IMR-90 (cell line): ENCODE results near the gene ZFP90.
A peak's percentile ranks its signal among the peaks of the same experiment; 100 is the strongest.

Experiments used
- CEBPB ChIP-seq: IDR thresholded peaks from 2 replicates; pipeline ENCODE4 v1.6.1; 2012; ENCODE audit warnings: low read depth, low read length, improper control_type of control experiment
- MAFK ChIP-seq: IDR thresholded peaks from 2 replicates; pipeline ENCODE4 v1.6.1; 2012; ENCODE audit warnings: low read depth, low read length, improper control_type of control experiment
- POLR2A ChIP-seq: IDR thresholded peaks from 2 replicates; pipeline ENCODE4 v1.6.1; 2012; ENCODE audit warnings: mild to moderate bottlenecking, low read depth, low read length
- RAD21 ChIP-seq: IDR thresholded peaks from 2 replicates; pipeline ENCODE4 v1.6.1; 2012; ENCODE audit warnings: low read length, improper control_type of control experiment
- RFX5 ChIP-seq: IDR thresholded peaks from 2 replicates; pipeline ENCODE4 v1.8.0; 2012; ENCODE audit warnings: low read depth, mild to moderate bottlenecking, low read length, moderate library complexity
- SMC3 ChIP-seq: fragments of 150-350 bp; IDR thresholded peaks from 2 replicates; pipeline ENCODE4 v1.6.1; 2016; ENCODE audit warnings: low read depth, mild to moderate bottlenecking, antibody characterized with exemption, low read length, moderate library complexity
- TF ChIP-seq, protein P1 (sequence below): conservative IDR thresholded peaks from 2 replicates; pipeline ENCODE4 v1.5.1; 2012; ENCODE audit warnings: mild to moderate bottlenecking, low read depth, low read length, improper control_type of control experiment

DNA sequence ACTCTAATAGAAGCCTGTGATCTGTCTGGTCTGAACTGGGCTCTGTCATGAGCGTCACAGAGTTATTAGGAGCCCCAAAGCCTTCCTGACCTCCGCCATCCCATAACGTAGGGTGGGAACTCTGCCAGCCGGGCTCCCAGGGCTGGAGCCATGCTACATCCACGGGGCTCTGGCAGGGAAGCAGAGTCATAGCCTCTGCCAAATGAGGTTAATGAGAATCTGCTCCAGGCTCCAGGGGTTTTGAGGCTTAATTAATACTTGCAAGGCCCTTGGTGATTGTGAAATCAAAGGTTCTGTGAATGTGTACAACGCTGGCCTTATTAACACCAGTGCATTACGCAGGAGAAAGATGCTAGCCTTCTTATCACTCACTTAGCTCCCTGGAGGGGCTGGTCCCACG is 42.4 kb upstream of the ZFP90 start:
- TF ChIP-seq, protein P1, sequence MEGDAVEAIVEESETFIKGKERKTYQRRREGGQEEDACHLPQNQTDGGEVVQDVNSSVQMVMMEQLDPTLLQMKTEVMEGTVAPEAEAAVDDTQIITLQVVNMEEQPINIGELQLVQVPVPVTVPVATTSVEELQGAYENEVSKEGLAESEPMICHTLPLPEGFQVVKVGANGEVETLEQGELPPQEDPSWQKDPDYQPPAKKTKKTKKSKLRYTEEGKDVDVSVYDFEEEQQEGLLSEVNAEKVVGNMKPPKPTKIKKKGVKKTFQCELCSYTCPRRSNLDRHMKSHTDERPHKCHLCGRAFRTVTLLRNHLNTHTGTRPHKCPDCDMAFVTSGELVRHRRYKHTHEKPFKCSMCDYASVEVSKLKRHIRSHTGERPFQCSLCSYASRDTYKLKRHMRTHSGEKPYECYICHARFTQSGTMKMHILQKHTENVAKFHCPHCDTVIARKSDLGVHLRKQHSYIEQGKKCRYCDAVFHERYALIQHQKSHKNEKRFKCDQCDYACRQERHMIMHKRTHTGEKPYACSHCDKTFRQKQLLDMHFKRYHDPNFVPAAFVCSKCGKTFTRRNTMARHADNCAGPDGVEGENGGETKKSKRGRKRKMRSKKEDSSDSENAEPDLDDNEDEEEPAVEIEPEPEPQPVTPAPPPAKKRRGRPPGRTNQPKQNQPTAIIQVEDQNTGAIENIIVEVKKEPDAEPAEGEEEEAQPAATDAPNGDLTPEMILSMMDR, result no peak
- TF ChIP-seq MAFK (no peak), POLR2A (no peak), RFX5 (no peak), CEBPB (peak; percentile 35; the same call in 1 of the 2 replicates), RAD21 (no peak), SMC3 (no peak)
